ENCODE data around the gene STARD13.
"Not testable (repeated sequence)": the region's sequence is repeated elsewhere in the genome, so short reads cannot be mapped to it uniquely, and the experiment has no call there.

- TF ChIP-seq CTCF, POLR2A, EP300 (IDR thresholded peaks at IDR 0.05): not testable (repeated sequence)
Observed at GRCh38 chr13:33242372-33242771, 43.2 kb downstream of the STARD13 start.

Measured in stomach (tissue), 4 donors.